ENCODE measurements around the gene UNC13C. TPM values are rescaled to one million over a fixed set of nuclear protein-coding genes. Genes with fewer than 3 reads are reported as not detected.

The UNC13C gene
- polyA plus RNA-seq, 1 experiment: not detected

- CTCF ChIA-PET: no interaction called here
- DNase-seq (ENCODE audit: low read depth, low spot score): no peak
- no peaks in the 10 kb centered on the region for H3K9me3 ChIP-seq (ENCODE audit: control insufficient read depth, insufficient read depth, low read length)
- no peaks in the 10 kb centered on the region for H3K27me3 ChIP-seq (ENCODE audit: control insufficient read depth, insufficient read depth, low read length)
- POLR2A ChIA-PET: no interaction called here
- no peak for TF ChIP-seq CTCF (IDR thresholded peaks at IDR 0.05; ENCODE audit: low read depth, low read length)
- no peak overlapping the region for H3K4me3 ChIP-seq (ENCODE audit: low read depth, low read length)
- H3K27ac ChIP-seq (ENCODE audit: low read depth, low read length): no peak overlapping the region
Measured at GRCh38 chr15:54660356-54660755, 682.1 kb downstream of the UNC13C start.

- no peak for TF ChIP-seq CTCF (IDR thresholded peaks at IDR 0.05; ENCODE audit: low read depth, low read length)
- H3K27ac ChIP-seq (ENCODE audit: low read depth, low read length): no peak overlapping the region
Measured at GRCh38 chr15:54675241-54675640, 697.0 kb downstream of the UNC13C start.

GRCh38 chr15:54681584-54681983, 703.3 kb downstream of the UNC13C start:
- DNase-seq (ENCODE audit: low read depth, low spot score): no peak
- no peak overlapping the region for H3K4me3 ChIP-seq (ENCODE audit: low read depth, low read length)
- ChIA-PET CTCF (no interaction called here), POLR2A (no interaction called here)
- no peak for TF ChIP-seq CTCF (IDR thresholded peaks at IDR 0.05; ENCODE audit: low read depth, low read length)
- H3K9me3 ChIP-seq (ENCODE audit: control insufficient read depth, insufficient read depth, low read length): no peaks in the 10 kb centered on the region
- H3K27ac ChIP-seq (ENCODE audit: low read depth, low read length): no peak overlapping the region
- H3K27me3 ChIP-seq (ENCODE audit: control insufficient read depth, insufficient read depth, low read length): no peaks in the 10 kb centered on the region

More at GRCh38 chr15:54675241-54675640, 697.0 kb downstream of the UNC13C start:
- H3K4me3 ChIP-seq (ENCODE audit: low read depth, low read length): no peak overlapping the region
- DNase-seq (ENCODE audit: low read depth, low spot score): no peak
- no peaks in the 10 kb centered on the region for H3K27me3 ChIP-seq (ENCODE audit: control insufficient read depth, insufficient read depth, low read length)
- POLR2A ChIA-PET: no interaction called here
- no peaks in the 10 kb centered on the region for H3K9me3 ChIP-seq (ENCODE audit: control insufficient read depth, insufficient read depth, low read length)
- CTCF ChIA-PET: no interaction called here

Other genes with a start within 250 kb of the UNC13C start
- gene WDR72, start 218.8 kb upstream of the UNC13C start, polyA plus RNA-seq (2011; rRNA removed): 0.02 TPM in 1 of 2 replicates, not detected in the other